ENCODE results near the gene CNTROB. TPM values are rescaled to one million over a fixed set of nuclear protein-coding genes. Genes with fewer than 3 reads are reported as not detected.

The CNTROB gene
- total and polyA plus RNA-seq, 9 donors, result 15.8 to 41.0 (median 35.0) TPM

DNA sequence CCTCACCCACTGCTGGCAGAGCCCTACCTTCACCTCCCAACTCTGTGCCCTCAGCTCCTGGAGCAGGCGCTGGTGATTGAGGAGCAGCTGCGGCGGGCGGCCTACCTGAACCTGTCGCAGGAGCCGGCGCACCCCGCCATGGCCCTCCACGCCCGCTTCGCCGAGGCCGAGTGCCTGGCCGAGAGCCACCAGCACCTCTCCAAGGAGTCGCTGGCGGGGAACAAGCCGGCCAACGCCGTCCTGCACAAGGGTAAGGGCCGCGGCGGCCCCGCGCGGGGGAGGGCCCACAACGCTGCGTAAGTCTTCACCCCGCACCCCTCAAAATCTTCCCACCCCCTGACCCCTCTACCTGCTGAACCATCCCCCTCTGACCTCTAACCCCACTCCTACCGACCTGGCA, 22.9 kb upstream of the CNTROB start:
- peaks cover 84% of the 10 kb centered on the region for H3K36me3 ChIP-seq (ENCODE audit: control insufficient read depth, insufficient read depth, low read length)
- WGBS (ENCODE audit: insufficient coverage), result 89% methylated on average over 29 of the region's 29 CpGs
- DNase-seq, result no peak

DNA sequence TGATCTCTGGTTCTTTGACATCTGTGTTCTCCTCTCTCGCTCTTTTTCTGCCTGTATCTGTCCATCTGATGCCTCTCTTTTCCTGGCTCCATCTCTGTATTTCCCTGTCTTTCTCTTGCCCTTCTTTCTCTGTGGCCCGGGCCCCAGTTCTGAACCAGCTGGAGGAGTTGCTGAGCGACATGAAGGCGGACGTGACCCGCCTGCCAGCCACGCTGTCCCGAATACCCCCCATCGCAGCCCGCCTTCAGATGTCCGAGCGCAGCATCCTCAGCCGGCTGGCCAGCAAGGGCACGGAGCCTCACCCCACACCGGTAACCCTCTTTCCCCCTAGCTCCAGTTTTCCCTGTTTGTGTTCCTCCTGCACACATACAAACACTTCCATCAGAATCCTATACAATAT, 21.7 kb upstream of the CNTROB start:
- Histone ChIP-seq H3K27me3 (ENCODE audit: control insufficient read depth, insufficient read depth, low read length) (no peaks in the 10 kb centered on the region), H3K36me3 (ENCODE audit: control insufficient read depth, insufficient read depth, low read length) (peaks cover 72% of the 10 kb centered on the region), H3K4me1 (ENCODE audit: control insufficient read depth, insufficient read depth, low read length) (peaks cover 9% of the 10 kb centered on the region), H3K9me3 (replicated peaks; ENCODE audit: control insufficient read depth, low read depth, low read length) (no peaks in the 10 kb centered on the region), H3K27ac (ENCODE audit: low read length) (no peak overlapping the region), H3K4me3 (ENCODE audit: low read length) (no peak overlapping the region)
- no peak for DNase-seq
- 88% methylated on average over 15 of the region's 15 CpGs for WGBS (ENCODE audit: insufficient coverage)

More for the DNA sequence above, 22.9 kb upstream of the CNTROB start:
- H3K4me1 ChIP-seq (ENCODE audit: control insufficient read depth, insufficient read depth, low read length), result no peaks in the 10 kb centered on the region
- H3K9me3 ChIP-seq (replicated peaks; ENCODE audit: control insufficient read depth, low read depth, low read length), result no peaks in the 10 kb centered on the region
- H3K4me3 ChIP-seq (ENCODE audit: low read length), result no peak overlapping the region
- H3K27ac ChIP-seq (ENCODE audit: low read length), result no peak overlapping the region
- no peaks in the 10 kb centered on the region for H3K27me3 ChIP-seq (ENCODE audit: control insufficient read depth, insufficient read depth, low read length)

DNA sequence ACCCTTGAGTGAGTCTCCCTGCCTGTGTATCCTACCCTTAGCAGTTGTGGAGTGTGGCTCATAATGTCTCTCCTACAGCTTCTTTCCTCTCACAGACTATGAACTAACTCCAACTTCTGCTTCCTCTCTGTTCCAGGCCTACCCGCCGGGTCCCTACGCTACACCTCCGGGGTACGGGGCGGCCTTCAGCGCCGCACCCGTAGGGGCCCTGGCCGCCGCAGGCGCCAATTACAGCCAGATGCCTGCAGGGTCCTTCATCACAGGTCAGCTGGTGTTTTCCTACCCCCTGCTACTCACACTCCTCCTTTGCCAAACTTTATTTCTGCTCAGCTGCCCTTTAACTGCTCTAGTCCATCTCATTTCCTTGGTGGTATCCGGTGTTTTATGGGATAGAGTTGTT, 21.3 kb upstream of the CNTROB start:
- Histone ChIP-seq H3K9me3 (replicated peaks; ENCODE audit: control insufficient read depth, low read depth, low read length) (no peaks in the 10 kb centered on the region), H3K4me3 (ENCODE audit: low read length) (no peak overlapping the region), H3K27ac (ENCODE audit: low read length) (no peak overlapping the region), H3K36me3 (ENCODE audit: control insufficient read depth, insufficient read depth, low read length) (peaks cover 68% of the 10 kb centered on the region), H3K4me1 (ENCODE audit: control insufficient read depth, insufficient read depth, low read length) (peaks cover 11% of the 10 kb centered on the region), H3K27me3 (ENCODE audit: control insufficient read depth, insufficient read depth, low read length) (no peaks in the 10 kb centered on the region)
- WGBS (ENCODE audit: insufficient coverage), result 82% methylated on average over 12 of the region's 13 CpGs
- DNase-seq, result no peak

DNA sequence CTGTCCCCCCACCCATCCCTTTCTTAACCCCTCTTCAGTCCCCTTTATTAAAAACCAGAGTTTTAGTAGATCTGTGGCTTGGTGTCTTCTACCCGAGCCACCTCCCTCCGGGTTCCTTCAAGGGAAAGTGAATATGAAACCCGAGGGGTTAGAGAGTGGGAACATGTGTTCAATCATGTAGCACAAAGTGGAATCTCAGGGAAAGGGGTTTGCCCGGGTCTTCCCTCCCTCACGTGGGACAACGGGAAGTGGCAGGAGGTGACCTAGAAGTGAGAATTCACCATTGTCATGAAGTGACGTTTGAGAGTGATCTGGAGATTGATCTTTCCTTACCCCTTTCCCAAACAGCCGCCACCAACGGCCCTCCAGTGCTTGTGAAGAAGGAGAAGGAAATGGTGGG, 20.9 kb upstream of the CNTROB start:
- Histone ChIP-seq H3K9me3 (replicated peaks; ENCODE audit: control insufficient read depth, low read depth, low read length) (no peaks in the 10 kb centered on the region), H3K4me1 (ENCODE audit: control insufficient read depth, insufficient read depth, low read length) (peaks cover 12% of the 10 kb centered on the region), H3K27ac (ENCODE audit: low read length) (no peak overlapping the region), H3K27me3 (ENCODE audit: control insufficient read depth, insufficient read depth, low read length) (no peaks in the 10 kb centered on the region), H3K36me3 (ENCODE audit: control insufficient read depth, insufficient read depth, low read length) (peaks cover 64% of the 10 kb centered on the region), H3K4me3 (ENCODE audit: low read length) (no peak overlapping the region)
- DNase-seq, result no peak
- WGBS (ENCODE audit: insufficient coverage), result 63% methylated on average over 3 of the region's 9 CpGs

DNA sequence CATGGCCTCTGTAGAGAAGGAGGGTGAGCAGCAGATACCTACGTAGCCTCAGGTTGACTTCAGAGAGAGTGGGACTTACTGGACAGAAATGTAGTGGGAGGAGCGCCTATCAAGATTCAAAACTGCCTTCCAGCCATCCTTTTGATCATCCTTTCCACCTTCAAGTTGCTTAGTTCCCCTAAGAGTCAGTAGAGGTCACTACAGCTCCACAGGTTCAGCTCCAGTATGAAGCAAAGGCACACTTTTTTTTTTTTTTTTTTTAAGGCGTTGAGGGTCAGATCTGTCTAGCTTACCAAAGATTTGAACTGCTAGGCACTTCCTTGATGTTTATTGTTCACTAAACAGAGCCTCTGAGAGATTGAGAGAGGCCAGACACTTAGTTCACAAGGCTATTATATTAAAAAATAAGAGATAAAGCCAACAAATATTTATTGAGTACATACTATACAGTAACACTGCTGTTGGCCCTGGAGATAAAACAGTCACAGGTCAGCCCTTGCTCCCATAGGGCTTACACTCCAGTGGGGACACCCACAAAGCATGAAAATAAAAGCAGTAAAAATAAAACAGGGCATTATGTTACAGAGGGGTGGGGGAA, 19.0 kb upstream of the CNTROB start:
- H3K27me3 ChIP-seq (ENCODE audit: control insufficient read depth, insufficient read depth, low read length), result no peaks in the 10 kb centered on the region
- peaks cover 45% of the 10 kb centered on the region for H3K36me3 ChIP-seq (ENCODE audit: control insufficient read depth, insufficient read depth, low read length)
- H3K4me3 ChIP-seq (ENCODE audit: low read length), result no peak overlapping the region
- DNase-seq, result peak; percentile 86
- no peak overlapping the region for H3K27ac ChIP-seq (ENCODE audit: low read length)
- WGBS (ENCODE audit: insufficient coverage), result no CpG with 5 or more reads among the region's 3 CpGs
- H3K9me3 ChIP-seq (replicated peaks; ENCODE audit: control insufficient read depth, low read depth, low read length), result no peaks in the 10 kb centered on the region
- H3K4me1 ChIP-seq (ENCODE audit: control insufficient read depth, insufficient read depth, low read length), result peaks cover 21% of the 10 kb centered on the region

DNA sequence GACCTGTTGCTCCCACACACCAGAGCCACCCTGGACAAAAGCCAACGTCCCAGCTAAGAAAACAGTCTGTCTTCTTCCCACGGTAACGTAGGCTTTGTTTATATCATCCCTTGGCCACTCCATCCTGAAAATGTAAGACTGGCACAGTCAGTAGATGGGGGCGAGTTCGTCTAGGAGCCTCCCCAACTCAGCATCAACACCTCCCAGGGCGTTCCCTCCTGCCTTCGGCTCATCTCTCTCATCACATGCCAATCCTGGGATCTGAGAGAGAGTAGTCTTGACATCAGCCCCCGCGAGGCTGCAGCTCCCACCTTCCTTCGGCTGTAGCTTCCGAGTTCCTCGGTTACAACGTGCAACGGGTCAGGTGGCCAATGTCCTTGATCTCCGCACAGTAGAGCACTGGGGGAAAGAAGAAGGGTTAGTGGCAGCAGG, 16.8 kb upstream of the CNTROB start:
- Histone ChIP-seq H3K4me1 (ENCODE audit: control insufficient read depth, insufficient read depth, low read length) (peaks cover 21% of the 10 kb centered on the region), H3K27ac (ENCODE audit: low read length) (peak overlapping the region; percentile 91), H3K9me3 (replicated peaks; ENCODE audit: control insufficient read depth, low read depth, low read length) (no peaks in the 10 kb centered on the region), H3K36me3 (ENCODE audit: control insufficient read depth, insufficient read depth, low read length) (peaks cover 23% of the 10 kb centered on the region), H3K4me3 (ENCODE audit: low read length) (peak overlapping the region; percentile 66), H3K27me3 (ENCODE audit: control insufficient read depth, insufficient read depth, low read length) (no peaks in the 10 kb centered on the region)
- 0% methylated on average over 5 of the region's 15 CpGs for WGBS (ENCODE audit: insufficient coverage)
- peak; percentile 81 for DNase-seq

DNA sequence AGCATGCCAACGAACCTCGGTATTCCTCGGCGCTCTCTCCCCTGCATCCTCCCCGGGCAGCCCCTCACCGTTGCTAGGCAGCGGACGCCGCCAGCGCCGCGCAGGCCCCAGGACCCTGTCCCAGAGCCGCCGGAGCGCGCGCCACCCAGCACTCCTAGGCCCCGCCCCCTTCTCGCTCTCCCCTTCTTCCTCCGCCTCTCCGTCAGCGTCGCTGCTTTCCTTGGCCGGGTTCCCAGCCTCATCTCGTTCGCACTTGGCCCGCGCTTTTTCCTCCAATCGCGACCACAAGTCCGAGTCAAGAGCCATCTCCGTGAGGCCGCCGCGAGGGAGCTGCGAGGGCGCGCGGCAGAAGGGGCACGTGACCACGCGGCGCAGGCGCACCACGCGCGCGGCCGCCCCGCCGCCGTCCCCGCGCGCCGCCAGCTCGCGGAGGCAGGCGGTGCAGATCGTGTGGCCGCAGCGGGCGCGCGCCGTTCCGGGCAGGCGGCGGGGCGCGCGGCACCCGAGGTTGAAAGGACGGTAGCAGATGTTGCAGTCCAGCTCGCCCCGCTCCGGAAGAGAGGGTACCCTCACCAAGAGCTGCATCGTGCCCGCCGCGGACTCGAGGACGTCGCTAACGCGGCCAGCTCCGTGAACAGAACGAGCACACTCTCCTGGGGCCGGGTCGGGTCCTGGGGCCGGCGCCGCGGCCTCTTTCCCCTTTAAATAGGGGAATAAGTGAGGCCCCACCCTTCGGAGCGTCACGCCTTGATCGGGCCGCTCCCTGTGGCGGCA, 16.2 kb upstream of the CNTROB start, which contains the start of gene RNF227:
Gene RNF227 (minus strand): TSS at position 679 of the 774 bp plus-strand sequence. CDS start 94 bp downstream, at position 585.
- peak; percentile 99 for DNase-seq
- Histone ChIP-seq H3K27me3 (ENCODE audit: control insufficient read depth, insufficient read depth, low read length) (no peaks in the 10 kb centered on the region), H3K4me1 (ENCODE audit: control insufficient read depth, insufficient read depth, low read length) (peaks cover 21% of the 10 kb centered on the region), H3K4me3 (ENCODE audit: low read length) (peak within 1 kb of the TSS; percentile 66), H3K36me3 (ENCODE audit: control insufficient read depth, insufficient read depth, low read length) (peaks cover 17% of the 10 kb centered on the region), H3K9me3 (replicated peaks; ENCODE audit: control insufficient read depth, low read depth, low read length) (no peaks in the 10 kb centered on the region), H3K27ac (ENCODE audit: low read length) (peak within 1 kb of the TSS; percentile 97)
- under 1% methylated on average over 100 of the region's 100 CpGs for WGBS (ENCODE audit: insufficient coverage)

DNA sequence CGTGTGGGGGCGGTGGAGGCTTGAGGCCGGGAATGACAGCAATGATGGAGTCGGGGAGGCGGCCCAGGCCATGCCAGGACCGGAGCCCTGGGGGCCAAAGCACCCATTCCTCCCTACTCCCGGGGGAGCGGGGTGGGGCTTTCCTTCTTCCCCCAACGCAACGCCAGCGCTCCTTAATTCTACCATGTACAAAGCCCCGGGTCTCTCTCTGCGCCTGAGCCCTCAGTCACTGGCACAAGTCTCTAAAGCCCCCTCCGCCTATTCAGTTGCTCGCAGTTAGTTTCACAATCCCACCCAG, 15.7 kb upstream of the CNTROB start:
- peaks cover 12% of the 10 kb centered on the region for H3K36me3 ChIP-seq (ENCODE audit: control insufficient read depth, insufficient read depth, low read length)
- no peak for DNase-seq
- peak overlapping the region; percentile 53 for H3K4me3 ChIP-seq (ENCODE audit: low read length)
- peak overlapping the region; percentile 97 for H3K27ac ChIP-seq (ENCODE audit: low read length)
- H3K9me3 ChIP-seq (replicated peaks; ENCODE audit: control insufficient read depth, low read depth, low read length), result no peaks in the 10 kb centered on the region
- no peaks in the 10 kb centered on the region for H3K27me3 ChIP-seq (ENCODE audit: control insufficient read depth, insufficient read depth, low read length)
- 23% methylated on average over 12 of the region's 15 CpGs for WGBS (ENCODE audit: insufficient coverage)
- peaks cover 21% of the 10 kb centered on the region for H3K4me1 ChIP-seq (ENCODE audit: control insufficient read depth, insufficient read depth, low read length)

DNA sequence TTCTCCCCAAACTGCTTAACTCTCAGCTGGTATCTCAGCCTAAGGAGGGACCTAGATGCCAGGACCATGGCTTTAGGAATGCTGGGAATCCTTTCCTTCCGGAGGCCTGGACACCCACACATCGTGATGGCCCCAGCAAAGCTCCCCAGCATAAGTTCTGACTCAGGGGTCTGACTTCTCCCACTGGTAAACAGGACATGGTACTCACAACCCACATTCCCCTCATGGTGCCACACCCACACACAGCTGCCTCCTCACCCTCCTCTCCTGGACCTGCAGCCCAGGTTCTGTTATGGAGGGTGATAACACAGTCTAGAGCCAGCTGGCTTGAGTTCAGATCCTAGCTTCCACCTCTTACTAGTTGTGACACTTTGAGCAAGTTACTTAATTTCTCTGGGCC, 15.2 kb upstream of the CNTROB start:
- Histone ChIP-seq H3K27ac (ENCODE audit: low read length) (peak overlapping the region; percentile 97), H3K36me3 (ENCODE audit: control insufficient read depth, insufficient read depth, low read length) (peaks cover 7% of the 10 kb centered on the region), H3K9me3 (replicated peaks; ENCODE audit: control insufficient read depth, low read depth, low read length) (no peaks in the 10 kb centered on the region), H3K4me1 (ENCODE audit: control insufficient read depth, insufficient read depth, low read length) (peaks cover 21% of the 10 kb centered on the region), H3K27me3 (ENCODE audit: control insufficient read depth, insufficient read depth, low read length) (no peaks in the 10 kb centered on the region), H3K4me3 (ENCODE audit: low read length) (peak overlapping the region; percentile 53)
- 60% methylated on average over 1 of the region's 2 CpGs for WGBS (ENCODE audit: insufficient coverage)
- DNase-seq, result no peak

DNA sequence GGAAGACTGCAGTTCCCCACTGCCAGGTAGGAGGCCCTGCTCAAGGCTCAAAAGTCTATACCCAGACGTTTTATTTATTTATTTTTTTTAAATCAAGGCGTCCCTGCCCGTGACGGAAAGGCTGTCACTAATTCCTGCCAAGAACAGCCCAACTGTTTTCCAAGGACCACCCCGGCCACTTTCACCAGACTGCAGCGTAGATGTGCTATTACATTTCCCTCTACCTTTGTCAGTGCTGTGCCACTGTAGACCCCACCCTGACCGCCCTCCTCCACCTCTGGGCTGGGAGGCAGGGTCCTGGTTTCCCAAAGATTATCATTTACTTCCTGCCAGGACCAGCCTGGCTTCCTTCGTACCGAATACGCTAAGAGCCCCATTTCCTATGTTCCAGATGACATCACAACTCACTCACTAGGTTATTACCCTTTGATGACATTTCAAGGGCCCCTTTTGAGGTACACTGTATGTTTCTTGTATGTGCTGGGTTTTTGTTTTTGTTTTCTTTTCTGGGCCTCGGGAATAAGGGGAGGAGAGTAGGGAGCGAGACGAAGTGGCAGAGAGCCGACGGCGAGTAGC, 9.6 kb upstream of the CNTROB start:
- peak overlapping the region; percentile 45 for H3K4me3 ChIP-seq (ENCODE audit: low read length)
- H3K9me3 ChIP-seq (replicated peaks; ENCODE audit: control insufficient read depth, low read depth, low read length), result no peaks in the 10 kb centered on the region
- DNase-seq, result no peak
- peaks cover 2% of the 10 kb centered on the region for H3K27me3 ChIP-seq (ENCODE audit: control insufficient read depth, insufficient read depth, low read length)
- peaks cover 19% of the 10 kb centered on the region for H3K4me1 ChIP-seq (ENCODE audit: control insufficient read depth, insufficient read depth, low read length)
- H3K36me3 ChIP-seq (ENCODE audit: control insufficient read depth, insufficient read depth, low read length), result no peaks in the 10 kb centered on the region
- 33% methylated on average over 11 of the region's 16 CpGs for WGBS (ENCODE audit: insufficient coverage)
- peak overlapping the region; percentile 89 for H3K27ac ChIP-seq (ENCODE audit: low read length)

Data from muscle of leg (tissue), 11 donors.